Transverse colon (tissue), 4 donors: ENCODE results near the gene MAP3K14.

Experiments
- POLR2AphosphoS5 ChIP-seq, 3 donors: sonication (generic); formaldehyde crosslinking; IDR thresholded peaks; one replicate each; pipeline ENCODE4 v1.6.1; 2016; ENCODE audit warnings: antibody characterized with exemption in 3 of 3
- TF ChIP-seq, protein P1 (sequence below), 5 experiments: fragments of 200-600 bp in 3 of 5; fragments of 450-650 bp in 2 of 5; sonication (generic) in 3 of 5; IDR thresholded peaks; 1 replicate in 2 of 5; 2 replicates in 3 of 5; pipeline ENCODE4 v1.5.1; 2016 to 2017; ENCODE audit warnings: antibody characterized with exemption in 5 of 5, inconsistent platforms in 3 of 5, mild to moderate bottlenecking in 2 of 5, moderate library complexity in 1 of 5

GRCh38 chr17:45258981-45259380, 57.8 kb downstream of the MAP3K14 start:
- TF ChIP-seq, protein P1, sequence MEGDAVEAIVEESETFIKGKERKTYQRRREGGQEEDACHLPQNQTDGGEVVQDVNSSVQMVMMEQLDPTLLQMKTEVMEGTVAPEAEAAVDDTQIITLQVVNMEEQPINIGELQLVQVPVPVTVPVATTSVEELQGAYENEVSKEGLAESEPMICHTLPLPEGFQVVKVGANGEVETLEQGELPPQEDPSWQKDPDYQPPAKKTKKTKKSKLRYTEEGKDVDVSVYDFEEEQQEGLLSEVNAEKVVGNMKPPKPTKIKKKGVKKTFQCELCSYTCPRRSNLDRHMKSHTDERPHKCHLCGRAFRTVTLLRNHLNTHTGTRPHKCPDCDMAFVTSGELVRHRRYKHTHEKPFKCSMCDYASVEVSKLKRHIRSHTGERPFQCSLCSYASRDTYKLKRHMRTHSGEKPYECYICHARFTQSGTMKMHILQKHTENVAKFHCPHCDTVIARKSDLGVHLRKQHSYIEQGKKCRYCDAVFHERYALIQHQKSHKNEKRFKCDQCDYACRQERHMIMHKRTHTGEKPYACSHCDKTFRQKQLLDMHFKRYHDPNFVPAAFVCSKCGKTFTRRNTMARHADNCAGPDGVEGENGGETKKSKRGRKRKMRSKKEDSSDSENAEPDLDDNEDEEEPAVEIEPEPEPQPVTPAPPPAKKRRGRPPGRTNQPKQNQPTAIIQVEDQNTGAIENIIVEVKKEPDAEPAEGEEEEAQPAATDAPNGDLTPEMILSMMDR (IDR thresholded peaks at IDR 0.05), result no peak
- TF ChIP-seq POLR2AphosphoS5 (IDR thresholded peaks at IDR 0.05), result no peak
